ENCODE data around the gene NSMF. TPM values are rescaled to one million over a fixed set of nuclear protein-coding genes. Genes with fewer than 3 reads are reported as not detected.

The NSMF gene
- total RNA-seq, 1 donor from 2014 or later = 85.3 TPM

GRCh38 chr9:137438591-137439157 lies 20.5 kb downstream of the NSMF start:
- Mint-ChIP-seq H3K27ac (no peak overlapping the region), H3K4me1 (peaks cover 3% of the 10 kb centered on the region), H3K27me3 (ENCODE audit: low read depth) (peaks cover 6% of the 10 kb centered on the region), H3K4me3 (no peak overlapping the region), H3K36me3 (no peaks in the 10 kb centered on the region), H3K9me3 (no peaks in the 10 kb centered on the region)
- DNase-seq (ENCODE audit: low spot score in 2 of 2, unreplicated experiment in 2 of 2) = peak in 1 of 2 experiments; percentile 11
- TF ChIP-seq CTCF (IDR thresholded peaks at IDR 0.05; ENCODE audit: unreplicated experiment) = no peak

GRCh38 chr9:137437691-137438590 lies 21.2 kb downstream of the NSMF start:
- H3K27me3 Mint-ChIP-seq (ENCODE audit: low read depth) = peaks cover 4% of the 10 kb centered on the region
- H3K36me3 Mint-ChIP-seq = no peaks in the 10 kb centered on the region
- H3K4me3 Mint-ChIP-seq = no peak overlapping the region
- H3K9me3 Mint-ChIP-seq = no peaks in the 10 kb centered on the region
- H3K27ac Mint-ChIP-seq = no peak overlapping the region
- DNase-seq (ENCODE audit: low spot score in 2 of 2, unreplicated experiment in 2 of 2) = peak in 1 of 2 experiments; percentile 17
- no peak for TF ChIP-seq CTCF (IDR thresholded peaks at IDR 0.05; ENCODE audit: unreplicated experiment)
- H3K4me1 Mint-ChIP-seq = peaks cover 3% of the 10 kb centered on the region

- Mint-ChIP-seq H3K27me3 (ENCODE audit: low read depth) (peaks cover 2% of the 10 kb centered on the region), H3K4me3 (no peak overlapping the region), H3K36me3 (no peaks in the 10 kb centered on the region), H3K9me3 (no peaks in the 10 kb centered on the region), H3K4me1 (peaks cover 2% of the 10 kb centered on the region), H3K27ac (no peak overlapping the region)
- TF ChIP-seq CTCF (IDR thresholded peaks at IDR 0.05; ENCODE audit: unreplicated experiment) = no peak
- DNase-seq (ENCODE audit: low spot score in 2 of 2, unreplicated experiment in 2 of 2) = peak in 1 of 2 experiments; percentile 18
Measured at GRCh38 chr9:137436761-137437600, 22.2 kb downstream of the NSMF start.

- Mint-ChIP-seq H3K4me3 (no peak overlapping the region), H3K4me1 (no peaks in the 10 kb centered on the region), H3K27ac (no peak overlapping the region), H3K9me3 (no peaks in the 10 kb centered on the region), H3K27me3 (ENCODE audit: low read depth) (no peaks in the 10 kb centered on the region), H3K36me3 (no peaks in the 10 kb centered on the region)
- peak in 1 of 2 experiments; percentile 17 for DNase-seq (ENCODE audit: low spot score in 2 of 2, unreplicated experiment in 2 of 2)
- no peak for TF ChIP-seq CTCF (IDR thresholded peaks at IDR 0.05; ENCODE audit: unreplicated experiment)
Measured at GRCh38 chr9:137435980-137436760, 23.0 kb downstream of the NSMF start.

- no peak overlapping the region for H3K4me3 Mint-ChIP-seq
Measured at GRCh38 chr9:137435381-137435891, 23.7 kb downstream of the NSMF start.

More at GRCh38 chr9:137435381-137435891, 23.7 kb downstream of the NSMF start:
- Mint-ChIP-seq H3K9me3 (no peaks in the 10 kb centered on the region), H3K27ac (no peak overlapping the region), H3K27me3 (ENCODE audit: low read depth) (no peaks in the 10 kb centered on the region), H3K4me1 (no peaks in the 10 kb centered on the region), H3K36me3 (no peaks in the 10 kb centered on the region)
- no peak for TF ChIP-seq CTCF (IDR thresholded peaks at IDR 0.05; ENCODE audit: unreplicated experiment)
- DNase-seq (ENCODE audit: low spot score in 2 of 2, unreplicated experiment in 2 of 2) = peak in 1 of 2 experiments; percentile 16
